Endothelial cell of umbilical vein (primary cell): Measurements from ENCODE around the gene TCERG1L.

Source experiments
- CTCF ChIP-seq, 2 donors: IDR thresholded peaks; 1 replicate in 1 of 2; 2 replicates in 1 of 2; pipeline ENCODE4 v1.5.1; 2011; ENCODE audit warnings: low read length in 2 of 2, mild to moderate bottlenecking in 2 of 2, moderate library complexity in 2 of 2, control low read depth in 1 of 2, inconsistent platforms in 1 of 2, low read depth in 1 of 2; ENCODE audit not compliant: insufficient read depth in 1 of 2; ENCODE audit errors: extremely low read depth in 1 of 2
- FOS ChIP-seq: IDR thresholded peaks from 2 replicates; pipeline ENCODE4 v1.6.1; 2011; ENCODE audit warnings: mild to moderate bottlenecking, low read length, moderate library complexity, borderline replicate concordance; ENCODE audit not compliant: insufficient read depth
- POLR2AphosphoS5 ChIP-seq: IDR thresholded peaks from 2 replicates; pipeline ENCODE4 v1.6.1; 2012; ENCODE audit warnings: low read depth, mild to moderate bottlenecking, control low read depth, low read length, moderate library complexity; ENCODE audit not compliant: insufficient read depth

DNA sequence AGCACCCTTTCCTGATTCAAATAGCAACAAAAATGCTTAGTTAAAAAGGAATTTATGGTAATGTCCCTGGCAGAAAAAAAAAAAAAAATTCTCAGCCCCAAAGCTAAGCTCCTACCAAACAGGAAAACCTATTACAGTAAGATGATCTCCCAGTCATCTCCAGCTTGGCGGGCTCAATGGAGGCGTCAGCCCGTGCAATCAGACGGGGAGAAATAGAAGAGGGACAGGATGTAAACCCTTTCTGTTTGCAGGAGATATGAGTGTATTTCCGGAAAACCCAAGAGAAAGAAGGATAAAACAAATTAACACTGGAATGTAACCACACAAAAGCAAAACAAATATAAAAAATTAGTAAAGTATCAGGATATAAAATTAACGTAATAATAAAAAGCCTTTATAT is 242.8 kb downstream of the TCERG1L start:
- TF ChIP-seq FOS (no peak), POLR2AphosphoS5 (no peak), CTCF (IDR thresholded peaks at IDR 0.05; ENCODE audit: extremely low read depth in 1 of 2, insufficient read depth in 1 of 2, low read depth in 1 of 2, low read length in 2 of 2) (no peak)
